HG02759 (cell line): Measurements from ENCODE around the gene PCP2.
A peak's percentile ranks its signal among the peaks of the same experiment; 100 is the strongest.

Source experiments
- ATAC-seq: cut with Tn5 transposase; IDR thresholded peaks from one replicate; pipeline ENCODE4 v1.9.1; 2021; ENCODE audit warnings: mild to moderate bottlenecking, moderate library complexity; ENCODE audit not compliant: unreplicated experiment

Gene PCP2

DNA sequence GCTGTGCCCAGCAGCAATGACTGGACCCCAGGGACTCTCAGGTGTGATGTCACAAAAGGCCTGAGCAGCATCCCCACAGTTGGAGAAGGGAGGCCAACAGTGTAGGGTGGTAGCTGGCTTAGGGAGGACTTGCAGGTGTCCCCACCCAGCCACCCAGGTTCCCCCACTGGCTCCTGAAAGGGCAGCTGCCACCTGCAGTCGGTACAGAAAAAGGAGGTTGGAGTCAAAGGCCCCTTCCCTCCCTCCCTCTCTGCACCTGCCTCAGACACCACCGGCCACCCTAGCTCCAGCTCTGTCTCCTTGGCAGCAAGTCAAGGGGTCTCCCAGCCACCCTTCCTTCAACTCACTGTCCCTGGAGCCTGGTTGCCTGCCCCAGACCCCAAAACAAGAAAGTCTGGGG is at the start of gene PCP2:
Gene PCP2 (minus strand): TSS at position 22 of the 400 bp plus-strand sequence. CDS start 262 bp downstream, outside the sequence.
- ATAC-seq, result no peak

DNA sequence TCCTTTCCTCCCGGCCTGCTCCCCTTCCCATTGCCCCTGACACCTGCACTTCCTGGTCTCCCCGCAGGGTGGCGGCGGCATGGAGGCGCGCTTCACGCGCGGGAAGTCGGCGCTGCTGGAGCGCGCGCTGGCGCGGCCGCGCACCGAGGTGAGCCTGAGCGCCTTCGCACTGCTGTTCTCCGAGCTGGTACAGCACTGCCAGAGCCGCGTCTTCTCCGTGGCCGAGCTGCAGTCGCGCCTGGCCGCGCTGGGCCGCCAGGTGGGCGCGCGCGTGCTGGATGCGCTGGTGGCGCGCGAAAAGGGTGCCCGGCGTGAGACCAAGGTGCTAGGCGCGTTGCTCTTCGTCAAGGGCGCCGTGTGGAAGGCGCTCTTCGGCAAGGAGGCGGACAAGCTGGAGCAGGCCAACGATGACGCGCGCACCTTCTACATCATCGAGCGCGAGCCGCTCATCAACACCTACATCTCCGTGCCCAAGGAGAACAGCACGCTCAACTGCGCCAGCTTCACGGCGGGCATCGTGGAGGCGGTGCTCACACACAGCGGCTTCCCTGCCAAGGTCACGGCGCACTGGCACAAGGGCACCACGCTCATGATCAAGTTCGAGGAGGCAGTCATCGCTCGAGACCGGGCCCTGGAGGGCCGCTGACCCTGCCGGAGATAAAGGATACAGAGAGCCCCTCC is 48.8 kb upstream of the PCP2 start:
- ATAC-seq, result no peak

DNA sequence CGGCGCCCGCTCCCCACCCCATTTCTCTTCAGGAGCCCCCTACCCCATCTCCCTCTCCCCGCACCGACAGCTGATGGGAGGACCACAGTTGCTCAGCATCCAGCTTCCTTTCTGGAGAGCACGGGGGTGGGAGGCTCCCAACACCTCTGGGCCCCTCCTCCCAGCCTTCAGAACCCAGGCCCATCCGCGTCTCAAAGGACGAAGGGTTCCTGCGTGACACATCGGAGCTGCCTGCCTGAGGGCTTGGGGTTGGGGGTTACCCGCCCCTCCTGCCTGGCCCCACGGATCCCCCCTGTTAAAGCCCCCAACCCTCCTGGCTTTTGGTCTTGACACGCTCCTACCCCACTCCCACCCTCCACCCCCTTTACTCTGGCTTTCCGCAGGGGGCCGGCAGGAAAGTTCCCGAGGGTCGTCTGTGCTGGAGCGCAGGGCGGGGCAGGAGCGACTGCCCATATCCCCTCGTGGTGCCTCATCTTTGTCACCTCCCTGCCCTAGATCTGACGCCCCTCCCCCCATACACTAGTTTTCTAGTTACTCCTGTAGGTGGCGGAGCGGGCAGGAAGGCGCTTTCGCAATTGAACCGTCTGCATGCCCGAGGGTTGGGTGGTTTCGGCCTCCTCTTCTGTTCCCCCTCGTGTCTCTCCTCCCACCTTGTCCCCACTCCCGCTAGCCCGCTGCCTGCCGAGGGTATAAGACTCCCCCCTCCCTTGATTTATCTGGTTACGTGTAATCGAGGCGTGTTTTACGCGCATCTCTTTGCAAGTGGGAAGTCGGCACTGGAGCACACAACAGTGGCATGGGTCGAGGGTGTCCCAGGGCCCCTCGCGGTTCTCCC is 48.0 kb upstream of the PCP2 start:
- ATAC-seq, result peak; percentile 14

DNA sequence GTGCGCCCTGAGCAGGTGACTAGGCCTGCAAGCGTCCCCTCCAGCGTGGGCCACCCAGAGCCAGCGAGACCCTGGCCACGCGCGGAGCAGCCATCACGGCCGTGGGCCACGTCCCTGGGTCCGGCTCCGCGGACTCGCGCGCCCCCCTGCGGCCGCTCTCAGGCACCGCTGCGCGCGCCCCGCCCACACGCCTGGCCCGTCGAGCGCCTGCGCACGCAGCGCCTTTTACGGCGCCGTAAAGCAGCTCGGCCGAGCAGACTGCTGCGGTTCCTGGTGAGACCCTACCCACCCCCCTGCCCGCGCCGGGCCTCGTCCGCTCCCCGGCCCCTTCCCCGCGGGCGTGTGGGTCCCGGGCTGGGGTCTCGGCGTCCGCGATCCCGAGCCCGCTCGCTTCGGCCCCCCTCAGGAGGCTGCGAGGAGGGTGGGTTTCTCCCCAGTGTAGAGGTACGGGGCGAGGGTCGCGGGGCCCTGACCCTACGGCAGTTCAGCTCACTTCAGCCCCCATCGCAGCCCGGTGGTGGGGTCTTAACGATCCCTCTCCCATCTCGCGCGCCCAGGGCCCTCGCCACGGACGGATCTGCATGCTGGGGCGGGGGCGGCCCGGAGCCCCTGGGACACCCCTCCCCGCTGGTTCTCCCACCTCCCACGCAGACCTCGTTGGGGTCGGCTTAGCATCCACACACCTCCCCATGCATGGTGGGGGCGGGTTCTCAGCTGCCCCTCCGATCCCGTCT is 47.3 kb upstream of the PCP2 start, which contains the start of gene TRAPPC5:
Gene TRAPPC5 (plus strand): TSS at position 228 of the 734 bp plus-strand sequence. CDS start 1,421 bp downstream, outside the sequence.
- ATAC-seq, result peak; percentile 68

DNA sequence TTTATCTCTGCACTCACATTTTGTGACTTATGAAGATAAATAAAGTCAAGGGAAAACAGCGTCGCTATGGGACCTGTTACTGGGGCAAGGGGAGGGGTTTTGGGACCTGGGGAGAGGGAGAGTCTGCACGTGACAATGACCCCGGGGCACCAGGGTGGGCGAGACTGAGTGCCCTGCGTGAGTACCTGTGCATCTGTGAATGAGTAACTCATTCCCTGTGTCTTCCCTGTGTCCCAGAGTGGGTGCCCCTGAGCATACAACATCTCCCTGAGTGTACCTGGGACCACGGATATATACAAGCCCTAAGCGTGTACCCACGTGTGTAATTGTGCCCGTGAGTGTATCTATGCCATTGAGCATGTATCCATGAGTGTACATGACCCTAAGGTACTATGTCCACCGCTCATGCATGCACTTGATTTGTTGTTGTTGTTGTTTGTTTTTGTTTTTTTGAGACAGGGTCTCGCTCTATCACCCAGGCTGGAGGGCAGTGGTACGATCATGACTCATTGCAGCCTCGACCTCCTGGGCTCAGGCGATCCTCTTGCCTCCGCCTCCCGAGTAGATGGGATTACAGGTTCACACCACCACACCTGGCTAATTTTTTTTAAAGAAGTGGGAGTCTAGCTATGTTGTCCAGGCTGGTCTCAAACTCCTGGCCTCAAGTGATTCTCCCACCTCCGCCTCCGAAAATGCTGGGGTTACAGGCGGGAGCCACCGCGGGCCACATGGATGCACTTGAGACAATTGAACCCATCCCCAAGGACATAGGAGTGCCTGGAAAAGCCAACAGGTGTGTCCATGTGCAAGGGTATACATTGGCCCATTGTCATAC is 46.5 kb upstream of the PCP2 start:
- no peak for ATAC-seq

DNA sequence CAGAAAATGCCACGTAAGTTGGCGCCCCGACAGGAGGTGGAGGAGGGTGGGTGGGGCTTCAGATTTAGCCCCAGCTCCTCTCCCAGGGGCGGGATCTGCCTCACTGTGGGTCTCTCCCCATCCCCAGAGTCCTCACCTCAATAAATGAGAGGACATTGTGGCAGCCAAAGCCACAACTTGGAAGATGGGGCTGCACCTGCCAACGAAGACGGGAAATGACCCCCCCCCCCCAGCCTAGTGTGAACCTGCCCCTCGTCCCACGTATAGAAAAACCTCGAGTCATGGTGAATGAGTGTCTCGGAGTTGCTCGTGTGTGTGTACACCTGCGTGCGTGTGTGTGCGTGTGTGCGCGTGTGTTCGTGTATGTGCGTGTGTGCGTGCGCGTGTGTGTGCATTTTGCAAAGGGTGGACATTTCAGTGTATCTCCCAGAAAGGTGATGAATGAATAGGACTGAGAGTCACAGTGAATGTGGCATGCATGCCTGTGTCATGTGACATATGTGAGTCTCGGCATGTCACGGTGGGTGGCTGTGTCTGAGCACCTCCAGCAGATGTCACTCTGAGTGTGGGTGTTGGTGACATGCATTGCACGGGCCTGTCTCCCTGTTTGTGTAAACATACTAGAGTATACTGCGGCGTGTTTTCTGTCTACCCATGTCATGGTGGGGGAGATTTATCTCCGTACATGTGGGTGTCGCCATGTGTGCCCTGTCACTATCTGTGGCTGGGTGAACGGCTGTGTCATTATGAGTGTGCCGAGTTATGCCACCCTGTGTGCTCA is 45.6 kb upstream of the PCP2 start:
- peak; percentile 41 for ATAC-seq

DNA sequence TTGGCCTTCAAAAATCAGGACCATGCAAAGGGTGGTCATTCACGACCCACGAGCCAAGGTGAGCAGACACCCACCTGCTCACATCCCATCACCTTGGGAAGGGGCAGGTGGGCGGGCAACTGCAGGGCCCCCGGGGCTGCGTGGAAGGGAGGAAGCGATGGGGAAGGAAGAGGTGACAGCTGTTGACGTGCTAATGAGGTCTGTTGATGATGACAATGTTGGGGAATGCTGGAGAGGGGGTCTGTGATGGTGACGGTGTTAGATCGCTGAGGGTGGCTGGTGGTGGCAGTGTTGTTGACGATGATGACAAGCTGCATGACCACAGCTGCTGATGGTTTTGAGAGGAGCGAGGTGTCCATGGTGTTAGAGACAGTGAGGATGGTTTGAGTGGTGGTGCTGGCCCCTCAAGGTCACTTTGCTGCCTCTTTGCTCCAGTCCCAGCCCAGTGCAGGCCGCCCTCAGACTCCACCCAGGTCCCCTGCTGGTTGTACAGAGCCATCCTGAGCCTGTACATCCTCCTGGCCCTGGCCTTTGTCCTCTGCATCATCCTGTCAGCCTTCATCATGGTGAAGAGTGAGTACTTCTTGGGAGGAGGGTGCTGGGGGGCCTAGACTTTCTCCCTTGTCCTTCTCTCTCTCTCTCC is 44.3 kb upstream of the PCP2 start:
- ATAC-seq, result no peak

DNA sequence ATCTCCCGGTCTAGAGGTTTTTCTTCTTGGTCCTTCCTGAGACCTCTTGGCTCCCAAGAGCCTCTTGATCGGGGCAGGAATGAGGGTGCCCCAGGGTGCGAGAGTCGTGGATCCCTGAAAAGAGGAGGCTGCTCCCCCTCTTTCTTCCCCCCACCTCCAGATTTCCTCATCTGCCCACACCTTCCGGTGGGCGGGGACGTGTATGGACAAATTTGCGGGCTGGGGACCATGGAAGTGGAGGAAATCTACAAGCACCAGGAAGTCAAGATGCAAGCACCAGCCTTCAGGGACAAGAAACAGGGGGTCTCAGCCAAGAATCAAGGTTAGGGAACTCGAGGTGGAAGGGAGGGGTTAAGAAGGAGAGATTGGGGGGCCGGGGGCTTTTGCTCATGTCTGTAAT is 43.3 kb upstream of the PCP2 start, which contains the start of gene MCEMP1:
Gene MCEMP1 (plus strand): TSS at position 237 of the 400 bp plus-strand sequence. CDS start 31 bp downstream, at position 268.
- ATAC-seq, result no peak

DNA sequence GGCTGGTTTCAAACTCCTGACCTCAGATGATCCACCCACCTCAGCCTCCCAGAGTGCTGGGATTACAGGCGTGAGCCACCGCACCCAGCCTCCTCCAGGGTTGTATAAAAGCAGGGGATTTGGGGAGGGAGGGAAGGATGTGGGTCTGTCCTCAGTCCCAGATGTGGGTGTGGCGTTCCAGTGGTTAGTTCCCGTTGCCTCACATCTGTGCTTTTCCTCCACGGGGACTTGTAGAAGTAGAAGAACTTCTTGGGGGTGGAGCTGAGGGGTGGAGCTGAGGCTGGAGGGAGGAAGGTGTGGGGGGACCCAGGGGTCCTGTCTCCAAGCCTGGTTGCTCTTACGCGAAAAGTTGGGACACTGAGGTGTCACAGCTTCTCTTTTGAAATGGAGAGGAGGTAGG is 42.9 kb upstream of the PCP2 start:
- no peak for ATAC-seq

DNA sequence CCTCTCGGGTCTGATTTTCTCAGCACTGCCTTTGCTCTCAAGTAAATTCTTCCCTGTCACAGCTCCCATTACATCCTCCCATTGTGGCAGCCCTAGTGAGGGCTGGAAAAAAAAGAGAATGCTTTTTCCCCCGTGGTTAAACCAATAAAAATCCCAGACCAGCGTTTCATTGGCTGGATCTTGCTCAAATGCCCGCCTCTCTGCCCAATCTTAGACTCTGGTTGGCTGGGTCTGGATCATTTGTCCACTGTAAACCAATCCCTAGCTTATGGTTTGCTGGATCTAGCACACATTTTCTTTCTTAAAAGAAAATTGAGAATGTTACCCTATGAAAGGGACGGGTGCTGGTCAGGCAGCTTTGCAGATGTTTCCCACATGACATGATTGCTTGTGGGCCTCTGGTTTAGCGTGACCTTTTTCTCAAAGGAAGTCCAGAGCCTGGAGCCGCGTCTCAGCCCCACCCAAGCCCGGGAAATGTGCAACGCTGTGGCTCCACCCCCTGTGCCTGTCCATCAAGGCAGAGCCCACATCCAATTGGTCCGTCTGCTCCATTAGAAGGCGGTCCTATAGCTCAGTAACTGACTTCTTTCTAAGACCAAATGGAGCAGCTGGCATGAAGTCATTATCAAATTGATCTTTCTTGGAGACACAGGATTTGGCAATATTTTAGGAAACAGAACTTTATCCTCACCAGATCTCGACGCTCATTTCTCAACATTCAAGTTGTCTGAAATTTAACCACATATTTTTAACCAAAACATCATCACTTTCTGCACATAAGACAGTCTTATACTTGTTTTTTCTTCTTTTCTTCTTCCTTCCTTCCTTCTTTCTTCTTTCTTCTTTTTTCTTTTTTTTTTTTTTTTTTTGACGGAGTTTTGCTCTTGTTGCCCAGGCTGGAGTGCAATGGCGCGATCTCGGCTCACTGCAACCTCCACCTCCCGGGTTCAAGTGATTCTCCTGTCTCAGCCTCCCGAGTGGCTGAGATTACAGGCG is 40.8 kb upstream of the PCP2 start:
- no peak for ATAC-seq

DNA sequence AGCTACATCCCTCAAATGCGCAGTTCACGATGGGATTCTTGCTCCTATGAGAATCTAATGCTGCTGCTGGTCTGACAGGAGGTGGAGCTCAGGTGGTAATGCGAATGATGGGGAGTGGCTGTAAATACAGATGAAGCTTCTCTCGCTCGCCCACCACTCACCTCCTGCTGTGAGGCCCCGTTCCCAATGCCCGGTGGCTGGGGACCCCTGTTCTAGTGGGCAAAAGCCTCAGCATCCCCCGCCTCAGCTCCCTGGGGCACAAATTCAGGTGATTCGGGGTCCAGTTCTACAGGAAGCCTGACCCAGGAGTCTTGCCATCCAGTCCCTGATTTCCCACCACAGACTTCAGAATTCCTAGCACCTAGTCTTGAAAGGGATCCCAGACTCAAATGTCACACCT is 39.0 kb upstream of the PCP2 start:
- ATAC-seq, result no peak

DNA sequence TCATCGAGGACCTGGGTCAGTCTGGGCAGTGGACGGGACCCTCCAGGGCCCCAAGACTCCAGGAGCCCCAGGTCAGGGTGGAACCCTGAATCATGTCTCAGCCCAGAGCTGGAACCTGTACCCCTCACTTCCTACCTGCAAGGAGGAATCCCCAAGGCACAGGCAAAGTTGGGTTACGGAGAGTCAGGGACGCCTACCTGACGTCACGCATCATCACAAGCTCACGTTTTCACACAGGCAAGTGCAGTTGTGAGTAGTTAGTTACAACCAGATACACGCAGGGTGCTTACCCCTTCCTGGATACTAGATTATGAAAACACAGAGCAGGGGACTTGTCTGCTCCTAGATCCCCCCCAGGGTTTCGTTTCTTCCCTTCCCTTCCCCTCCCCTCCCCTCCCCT is 37.3 kb upstream of the PCP2 start:
- no peak for ATAC-seq

DNA sequence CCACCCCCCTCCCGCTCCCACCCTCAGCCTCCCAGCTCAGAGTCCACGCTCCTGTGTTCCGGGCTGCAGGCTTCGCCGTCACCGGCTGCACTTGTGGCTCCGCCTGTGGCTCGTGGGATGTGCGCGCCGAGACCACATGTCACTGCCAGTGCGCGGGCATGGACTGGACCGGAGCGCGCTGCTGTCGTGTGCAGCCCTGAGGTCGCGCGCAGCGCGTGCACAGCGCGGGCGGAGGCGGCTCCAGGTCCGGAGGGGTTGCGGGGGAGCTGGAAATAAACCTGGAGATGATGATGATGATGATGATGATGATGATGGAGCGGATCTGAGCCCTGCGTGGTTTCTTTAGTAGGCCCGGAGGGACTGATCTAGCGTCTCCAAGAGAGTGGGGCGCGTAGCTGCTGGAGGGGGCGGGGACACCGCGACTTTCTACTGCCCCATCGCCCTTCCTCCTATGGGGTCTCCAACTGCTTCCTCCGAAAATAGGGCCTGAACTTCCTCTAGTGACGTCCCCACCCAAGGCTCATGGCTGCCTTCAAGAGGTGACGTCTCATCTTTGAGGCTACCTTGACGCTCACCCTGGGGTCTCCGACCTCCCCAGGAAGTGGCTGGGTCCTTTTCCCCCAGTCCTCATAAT is 36.7 kb upstream of the PCP2 start:
- ATAC-seq, result no peak

DNA sequence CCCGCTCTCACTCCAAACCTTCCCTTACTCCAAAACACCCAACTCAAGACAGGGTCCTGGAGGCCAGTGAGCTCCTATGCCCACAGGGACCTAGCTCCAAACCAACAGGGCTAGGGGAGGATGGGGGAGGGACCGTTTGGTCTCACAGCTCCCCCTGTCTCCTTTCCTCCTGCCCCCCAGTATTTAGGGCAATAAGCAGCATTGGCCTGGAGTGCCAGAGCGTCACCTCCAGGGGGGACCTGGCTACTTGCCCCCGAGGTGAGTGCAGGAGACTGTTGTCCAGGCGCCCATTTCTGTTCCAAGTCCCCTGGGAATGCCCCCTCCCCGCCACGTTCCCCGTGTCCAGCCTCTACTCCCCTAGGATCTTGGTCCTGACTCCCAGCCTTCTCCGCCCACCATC is 36.1 kb upstream of the PCP2 start:
- ATAC-seq, result no peak

DNA sequence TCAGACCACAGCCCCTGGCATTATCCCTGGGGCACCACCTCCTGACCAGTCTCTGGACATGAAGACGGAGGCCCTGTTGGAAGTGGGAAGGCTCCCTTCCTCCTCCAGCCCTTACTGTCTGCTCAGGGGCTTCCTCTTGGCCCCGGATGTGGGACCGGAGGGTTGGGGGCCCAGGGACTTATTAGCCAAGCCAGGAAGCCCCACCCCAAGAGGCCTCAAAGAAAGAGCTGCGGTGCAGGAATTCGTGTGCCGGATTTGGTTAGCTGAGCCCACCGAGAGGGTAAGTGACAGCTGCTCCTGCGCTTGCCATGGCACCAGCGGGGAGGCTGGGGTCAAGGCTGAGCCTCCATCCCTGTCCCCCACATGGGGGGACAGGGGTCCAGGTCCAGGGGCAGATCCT is 35.3 kb upstream of the PCP2 start, which contains the start of gene RETN:
Gene RETN (plus strand): TSS at position 208 of the 400 bp plus-strand sequence. CDS start 278 bp downstream, outside the sequence.
- ATAC-seq, result no peak

DNA sequence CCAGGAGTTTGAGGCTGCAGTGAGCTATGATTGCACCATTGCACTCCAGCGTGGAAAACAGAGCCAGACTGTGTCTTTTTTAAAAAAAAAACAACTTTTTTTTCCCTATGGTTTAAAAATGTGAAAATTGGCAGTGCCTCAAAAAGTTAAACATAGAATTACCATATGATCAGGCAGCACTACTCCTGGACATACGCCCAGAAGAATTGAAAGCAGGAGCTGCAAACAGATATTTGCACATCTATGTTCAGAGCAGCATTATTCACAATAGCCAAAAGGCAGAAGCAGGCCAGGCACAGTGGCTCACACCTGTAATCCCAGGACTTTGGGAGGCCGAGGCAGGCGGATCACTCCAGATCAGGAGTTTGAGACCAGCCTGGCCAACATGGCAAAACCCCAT is 31.6 kb upstream of the PCP2 start:
- no peak for ATAC-seq

DNA sequence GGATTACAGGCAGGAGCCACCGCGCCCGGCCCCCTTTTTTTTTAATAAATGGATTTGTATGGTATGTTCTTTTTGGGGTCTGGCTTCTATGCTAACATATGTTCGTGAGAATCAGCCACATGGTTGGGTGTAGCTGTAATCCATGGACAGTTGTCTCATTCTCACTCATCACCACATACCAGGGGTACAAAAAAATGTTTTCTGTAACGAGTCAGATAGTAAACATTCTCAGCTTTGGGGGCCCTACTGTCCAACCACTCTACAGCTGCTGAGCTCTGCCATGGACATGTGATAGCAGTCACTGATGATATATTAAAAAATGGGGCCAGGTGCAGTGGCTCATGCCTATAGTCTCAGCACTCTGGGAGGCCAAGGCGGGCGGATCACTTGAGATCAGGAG is 30.2 kb upstream of the PCP2 start:
- ATAC-seq, result no peak
